CD4-positive, alpha-beta T cell treated with Interleukin-4 for 1 hour (primary cell): Measurements from ENCODE around the gene IL32.

Experiments used
- DNase-seq, 2 donors: peaks; one replicate each; pipeline ENCODE4 v3.0.0-alpha.2; 2020 to 2022

Gene IL32

GRCh38 chr16:3027983-3028715 lies 37.3 kb upstream of the IL32 start:
- DNase-seq: peak; percentile 86 to 89

GRCh38 chr16:3028716-3029319 lies 36.6 kb upstream of the IL32 start:
- DNase-seq: no peak

GRCh38 chr16:3029491-3030221 lies 35.8 kb upstream of the IL32 start:
- peak in 1 of 2 donors; percentile 41 for DNase-seq

GRCh38 chr16:3030222-3031212 lies 34.9 kb upstream of the IL32 start:
- no peak for DNase-seq

- no peak for DNase-seq
Observed at GRCh38 chr16:3032624-3033023, 32.8 kb upstream of the IL32 start.

GRCh38 chr16:3035289-3035971 lies 30.0 kb upstream of the IL32 start:
- no peak for DNase-seq

- DNase-seq: no peak
Observed at GRCh38 chr16:3035972-3036725, 29.3 kb upstream of the IL32 start.

GRCh38 chr16:3036726-3037315 lies 28.6 kb upstream of the IL32 start, which contains the start of gene BICDL2:
Gene BICDL2 (minus strand): TSS chr16:3036944. CDS start chr16:3035496, 1,448 bp downstream.
- no peak for DNase-seq

- DNase-seq: no peak
Observed at GRCh38 chr16:3038256-3038655, 27.2 kb upstream of the IL32 start.

- DNase-seq: no peak
Observed at GRCh38 chr16:3038896-3039295, 26.5 kb upstream of the IL32 start.

- no peak for DNase-seq
Observed at GRCh38 chr16:3042376-3042775, 23.1 kb upstream of the IL32 start.

- DNase-seq: no peak
Observed at GRCh38 chr16:3044708-3045107, 20.7 kb upstream of the IL32 start.

GRCh38 chr16:3045758-3046640 lies 19.4 kb upstream of the IL32 start, which contains the start of gene MMP25:
Gene MMP25 (plus strand): TSS chr16:3046561. CDS start chr16:3046918, 357 bp downstream.
- no peak for DNase-seq

GRCh38 chr16:3046641-3047386 lies 18.6 kb upstream of the IL32 start:
- DNase-seq: no peak

GRCh38 chr16:3047387-3047720 lies 18.1 kb upstream of the IL32 start:
- no peak for DNase-seq

GRCh38 chr16:3049921-3050481 lies 15.4 kb upstream of the IL32 start:
- no peak for DNase-seq

- DNase-seq: no peak
Observed at GRCh38 chr16:3050487-3050886, 15.0 kb upstream of the IL32 start.

- no peak for DNase-seq
Observed at GRCh38 chr16:3051009-3051408, 14.4 kb upstream of the IL32 start.

GRCh38 chr16:3051494-3051893 lies 13.9 kb upstream of the IL32 start:
- DNase-seq: no peak
